Measurements from ENCODE around the gene CFAP157. TPM values are rescaled to one million over a fixed set of nuclear protein-coding genes. Genes with fewer than 3 reads are reported as not detected.

CFAP157 gene
- total and polyA plus RNA-seq, 2 of the 13 experiments (the other 11 are each of a cell fraction or from before 2014, with no cell fraction given) = 0.07 TPM; not detected in 1

DNA sequence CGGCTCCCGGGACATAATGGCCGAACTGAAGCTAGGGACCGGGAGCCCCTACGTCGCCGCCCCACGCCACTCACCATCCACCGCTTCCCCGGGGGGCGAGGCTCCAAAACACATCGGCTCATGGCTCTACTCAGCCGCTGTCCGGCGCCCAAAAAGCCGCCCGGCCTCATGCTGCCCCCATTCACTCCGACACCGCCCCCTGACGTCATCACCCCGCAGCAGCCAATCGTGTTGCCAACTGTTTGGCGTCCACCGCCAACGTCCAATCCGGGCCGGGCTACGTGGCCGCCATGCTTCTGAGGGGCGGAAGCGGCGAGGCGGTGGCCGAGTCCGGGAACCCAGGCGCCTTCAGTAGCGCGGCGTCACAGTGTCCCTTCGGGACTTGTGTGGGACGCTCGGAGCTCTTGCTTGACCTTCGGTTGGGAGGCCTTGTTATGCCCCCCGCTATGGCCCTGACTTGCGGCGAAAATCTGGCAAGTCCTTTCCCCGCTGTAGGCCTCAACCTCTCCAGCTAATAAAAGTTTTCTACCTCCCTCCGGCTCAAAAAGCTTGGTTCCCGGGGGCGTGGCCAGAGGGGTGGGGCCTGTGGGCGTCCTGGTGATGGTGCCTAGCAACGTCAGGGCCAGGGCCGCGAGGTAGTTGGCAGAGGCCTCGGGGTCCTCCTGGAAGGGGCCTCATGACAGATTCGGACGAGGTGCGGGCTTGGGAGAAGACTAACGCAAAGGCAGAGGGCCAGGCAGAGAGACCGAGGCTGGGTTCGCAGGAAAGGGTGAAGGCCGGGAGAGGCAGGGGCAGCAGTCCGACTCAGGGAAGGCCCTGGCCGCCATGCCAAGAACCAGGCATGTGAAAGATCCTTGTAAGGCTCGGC lies 8.9 kb downstream of the CFAP157 start, which contains the start of the genes PTRH1 and TTC16 (continued):
- TF ChIP-seq CEBPZ (IDR thresholded peaks at IDR 0.05; ENCODE audit: low read length) = no peak
- TF ChIP-seq ZNF33A (CRISPR knock-in tag; IDR thresholded peaks at IDR 0.05; ENCODE audit: borderline replicate concordance) = no peak; the same call in 1 of the 2 replicates
- no peak; the same call in 1 of the 2 replicates for TF ChIP-seq ZNF138 (CRISPR knock-in tag; IDR thresholded peaks at IDR 0.05; ENCODE audit: low read depth)
- TF ChIP-seq, protein P1, sequence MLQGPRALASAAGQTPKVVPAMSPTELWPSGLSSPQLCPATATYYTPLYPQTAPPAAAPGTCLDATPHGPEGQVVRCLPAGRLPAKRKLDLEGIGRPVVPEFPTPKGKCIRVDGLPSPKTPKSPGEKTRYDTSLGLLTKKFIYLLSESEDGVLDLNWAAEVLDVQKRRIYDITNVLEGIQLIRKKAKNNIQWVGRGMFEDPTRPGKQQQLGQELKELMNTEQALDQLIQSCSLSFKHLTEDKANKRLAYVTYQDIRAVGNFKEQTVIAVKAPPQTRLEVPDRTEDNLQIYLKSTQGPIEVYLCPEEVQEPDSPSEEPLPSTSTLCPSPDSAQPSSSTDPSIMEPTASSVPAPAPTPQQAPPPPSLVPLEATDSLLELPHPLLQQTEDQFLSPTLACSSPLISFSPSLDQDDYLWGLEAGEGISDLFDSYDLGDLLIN (CRISPR knock-in tag; IDR thresholded peaks at IDR 0.05; ENCODE audit: borderline replicate concordance) = no peak
- no peak for TF ChIP-seq RAD21 (CRISPR knock-in tag; IDR thresholded peaks at IDR 0.05)
- TF ChIP-seq, protein P2, sequence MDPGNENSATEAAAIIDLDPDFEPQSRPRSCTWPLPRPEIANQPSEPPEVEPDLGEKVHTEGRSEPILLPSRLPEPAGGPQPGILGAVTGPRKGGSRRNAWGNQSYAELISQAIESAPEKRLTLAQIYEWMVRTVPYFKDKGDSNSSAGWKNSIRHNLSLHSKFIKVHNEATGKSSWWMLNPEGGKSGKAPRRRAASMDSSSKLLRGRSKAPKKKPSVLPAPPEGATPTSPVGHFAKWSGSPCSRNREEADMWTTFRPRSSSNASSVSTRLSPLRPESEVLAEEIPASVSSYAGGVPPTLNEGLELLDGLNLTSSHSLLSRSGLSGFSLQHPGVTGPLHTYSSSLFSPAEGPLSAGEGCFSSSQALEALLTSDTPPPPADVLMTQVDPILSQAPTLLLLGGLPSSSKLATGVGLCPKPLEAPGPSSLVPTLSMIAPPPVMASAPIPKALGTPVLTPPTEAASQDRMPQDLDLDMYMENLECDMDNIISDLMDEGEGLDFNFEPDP (CRISPR knock-in tag; conservative IDR thresholded peaks at IDR 0.05) = no peak
- no peak for TF ChIP-seq RXRB (CRISPR knock-in tag; IDR thresholded peaks at IDR 0.05; ENCODE audit: borderline replicate concordance)
- no peak; the same call in none of the 2 replicates for TF ChIP-seq ZNF772 (CRISPR knock-in tag; IDR thresholded peaks at IDR 0.05)
- TF ChIP-seq ELF1 (CRISPR knock-in tag; IDR thresholded peaks at IDR 0.05) = peak; percentile 100
- TF ChIP-seq JUND (CRISPR knock-in tag; IDR thresholded peaks at IDR 0.05) = 0 out of 2 replicates have a peak, but pooled peaks have one; percentile 39
- no peak for TF ChIP-seq POLR2AphosphoS2 (IDR thresholded peaks at IDR 0.05; ENCODE audit: low read depth, low read length)
- TF ChIP-seq PATZ1 (CRISPR knock-in tag; IDR thresholded peaks at IDR 0.05) = peak; percentile 43
- TF ChIP-seq ZNF747 (CRISPR knock-in tag; IDR thresholded peaks at IDR 0.05; ENCODE audit: borderline replicate concordance) = no peak
- TF ChIP-seq ZBTB2 (CRISPR knock-in tag; IDR thresholded peaks at IDR 0.05; ENCODE audit: low read depth) = no peak
- TF ChIP-seq SAFB2 (CRISPR knock-in tag; IDR thresholded peaks at IDR 0.05; ENCODE audit: borderline replicate concordance, low read depth) = peak; percentile 71; the same call in 1 of the 2 replicates
- no peak for TF ChIP-seq NPAS2 (CRISPR knock-in tag; IDR thresholded peaks at IDR 0.05; ENCODE audit: borderline replicate concordance)
